Colonic mucosa (tissue), 4 donors: ENCODE results near the gene AASDH. TPM values are rescaled to one million over a fixed set of nuclear protein-coding genes. Genes with fewer than 3 reads are reported as not detected.
A peak's percentile ranks its signal among the peaks of the same experiment; 100 is the strongest.

ENCODE experiments used
- DNase-seq: peaks from one replicate; pipeline ENCODE4 v3.0.0-alpha.2; 2020
- H3K27ac ChIP-seq: fragments of 200-600 bp; one replicate; pipeline ENCODE4 v1.8.0; 2021
- H3K27me3 ChIP-seq: fragments of 200-600 bp; one replicate; pipeline ENCODE4 v1.8.0; 2021
- H3K36me3 ChIP-seq: fragments of 200-600 bp; one replicate; pipeline ENCODE4 v1.8.0; 2021
- H3K4me1 ChIP-seq: fragments of 200-600 bp; one replicate; pipeline ENCODE4 v1.8.0; 2021; ENCODE audit warnings: mild to moderate bottlenecking
- H3K4me3 ChIP-seq: fragments of 200-600 bp; one replicate; pipeline ENCODE4 v1.8.0; 2021
- H3K9ac ChIP-seq, 2 donors: one replicate each; pipeline ENCODE4 v1.7.0; 2013; ENCODE audit warnings: control low read depth in 2 of 2, low read depth in 2 of 2, low read length in 2 of 2
- H3K9me3 ChIP-seq: fragments of 200-600 bp; one replicate; pipeline ENCODE4 v1.8.0; 2021
- CTCF ChIP-seq: fragments of 200-600 bp; IDR thresholded peaks from one replicate; pipeline ENCODE4 v1.8.0; 2022; ENCODE audit warnings: antibody characterized with exemption, mild to moderate bottlenecking
- intact Hi-C: fragments of 100-400 bp; cut with DNase I; formaldehyde crosslinking; loops from one replicate; pipeline ENCODE4 v1.14.1; 2022
- total RNA-seq, 2 donors: library from RNA; stranded (reverse); fragmentation: NEBNext Ultra II Directional in 1 of 2; extraction: Animal tissue kit (Norgen Biotek cat#: 25700) in 1 of 2; gene quantifications; one replicate each; pipeline ENCODE4 v1.2.1, GENCODE V29; 2021
- donor health status: healthy.
- donor health status: DM: no; HTN: no; CAD: no.
- donor health status: DM: no; HTN: no; CAD: no.

AASDH gene
- total RNA-seq, 2 donors from 2014 or later = 7.4 to 7.8 TPM

GRCh38 chr4:56303921-56304320 is 83.4 kb downstream of the AASDH start:
- intact Hi-C loops = loop anchor here (5.0 to 10.0 kb wide), 2 partner anchors 259 to 357 kb away; partner anchors contain the start of gene CEP135
- no peak for TF ChIP-seq CTCF
- H3K4me3 ChIP-seq = no peak overlapping the region
- H3K27me3 ChIP-seq = no peaks in the 10 kb centered on the region
- no peaks in the 10 kb centered on the region for H3K9me3 ChIP-seq
- no peaks in the 10 kb centered on the region for H3K36me3 ChIP-seq
- H3K4me1 ChIP-seq = no peaks in the 10 kb centered on the region
- H3K27ac ChIP-seq = no peak overlapping the region
- DNase-seq = no peak
- no peak overlapping the region for H3K9ac ChIP-seq

GRCh38 chr4:56302760-56303159 is 84.5 kb downstream of the AASDH start:
- H3K27ac ChIP-seq = no peak overlapping the region
- DNase-seq = no peak
- no peak overlapping the region for H3K9ac ChIP-seq
- intact Hi-C loops = loop anchor here (5.0 to 10.0 kb wide), 2 partner anchors 258 to 355 kb away; partner anchors contain the start of gene CEP135
- H3K9me3 ChIP-seq = no peaks in the 10 kb centered on the region
- TF ChIP-seq CTCF = no peak
- no peak overlapping the region for H3K4me3 ChIP-seq
- no peaks in the 10 kb centered on the region for H3K36me3 ChIP-seq
- H3K27me3 ChIP-seq = no peaks in the 10 kb centered on the region
- no peaks in the 10 kb centered on the region for H3K4me1 ChIP-seq

- intact Hi-C loops = loop anchor here (1.0 to 10.0 kb wide), 3 partner anchors 173 to 355 kb away; partner anchors contain the start of gene CEP135
- H3K36me3 ChIP-seq = no peaks in the 10 kb centered on the region
- H3K4me1 ChIP-seq = no peaks in the 10 kb centered on the region
- H3K9me3 ChIP-seq = no peaks in the 10 kb centered on the region
- H3K9ac ChIP-seq = no peak overlapping the region
- no peak for DNase-seq
- H3K27ac ChIP-seq = no peak overlapping the region
- TF ChIP-seq CTCF = no peak
- H3K27me3 ChIP-seq = no peaks in the 10 kb centered on the region
- no peak overlapping the region for H3K4me3 ChIP-seq
These were observed 85.2 kb downstream of the AASDH start for GRCh38 chr4:56301997-56302496.

GRCh38 chr4:56301181-56301996 is 85.9 kb downstream of the AASDH start:
- TF ChIP-seq CTCF = peak; percentile 74
- Histone ChIP-seq H3K4me3 (no peak overlapping the region), H3K27me3 (no peaks in the 10 kb centered on the region), H3K36me3 (no peaks in the 10 kb centered on the region), H3K9me3 (no peaks in the 10 kb centered on the region), H3K4me1 (no peaks in the 10 kb centered on the region), H3K27ac (no peak overlapping the region), H3K9ac (no peak overlapping the region)
- intact Hi-C loops = loop anchor here (1.0 to 10.0 kb wide), 3 partner anchors 172 to 354 kb away; partner anchors contain the start of gene CEP135
- peak; percentile 87 for DNase-seq

- no peaks in the 10 kb centered on the region for H3K27me3 ChIP-seq
- no peaks in the 10 kb centered on the region for H3K9me3 ChIP-seq
- H3K4me1 ChIP-seq = no peaks in the 10 kb centered on the region
- no peaks in the 10 kb centered on the region for H3K36me3 ChIP-seq
- no peak overlapping the region for H3K9ac ChIP-seq
- H3K27ac ChIP-seq = peak overlapping the region; percentile 21
- no peak for TF ChIP-seq CTCF
- H3K4me3 ChIP-seq = no peak overlapping the region
- DNase-seq = peak; percentile 66
- intact Hi-C loops = no loop called here
These were observed 89.1 kb downstream of the AASDH start for GRCh38 chr4:56298236-56298635.
